Urinary bladder (tissue), 4 donors: ENCODE data around the gene SUN1. TPM values are rescaled to one million over a fixed set of nuclear protein-coding genes. Genes with fewer than 3 reads are reported as not detected.
A peak's percentile ranks its signal among the peaks of the same experiment; 100 is the strongest.

Source experiments
- DNase-seq: peaks from one replicate; pipeline ENCODE4 v3.0.0-alpha.2; 2015; ENCODE audit errors: extremely low spot score
- H3K27ac ChIP-seq: one replicate; pipeline ENCODE4 v1.5.1; 2013; ENCODE audit warnings: low read depth, mild to moderate bottlenecking, moderate library complexity
- H3K36me3 ChIP-seq: one replicate; pipeline ENCODE4 v1.6.1; 2013; ENCODE audit warnings: mild to moderate bottlenecking, moderate library complexity; ENCODE audit not compliant: insufficient read depth
- H3K4me1 ChIP-seq: one replicate; pipeline ENCODE4 v1.6.1; 2013; ENCODE audit warnings: mild to moderate bottlenecking, moderate library complexity; ENCODE audit not compliant: insufficient read depth
- H3K4me3 ChIP-seq: one replicate; pipeline ENCODE4 v1.5.1; 2013; ENCODE audit warnings: low read depth, low read length
- WGBS: extraction: QIAGEN DNeasy Blood & Tissue Kit; methylation state at CpG from one replicate; pipeline ENCODE4 v1.1.7; 2013; 5-methylcytosine and 5-hydroxymethylcytosine counted together
- polyA plus RNA-seq: library from polyadenylated mRNA; stranded (reverse); fragments of 200-250 nt; gene quantifications from one replicate; pipeline ENCODE4 v1.2.3, GENCODE V29; 2013
- total RNA-seq: library from RNA; depleted of rRNA; stranded (reverse); fragments of >200 nt; gene quantifications from one replicate; pipeline ENCODE4 v1.2.3, GENCODE V29; 2014
- donor health status: healthy with polysubstance abuse.
- donor health status: healthy.

Gene SUN1
- total and polyA plus RNA-seq, 2 donors, result 103 to 238 TPM

DNA sequence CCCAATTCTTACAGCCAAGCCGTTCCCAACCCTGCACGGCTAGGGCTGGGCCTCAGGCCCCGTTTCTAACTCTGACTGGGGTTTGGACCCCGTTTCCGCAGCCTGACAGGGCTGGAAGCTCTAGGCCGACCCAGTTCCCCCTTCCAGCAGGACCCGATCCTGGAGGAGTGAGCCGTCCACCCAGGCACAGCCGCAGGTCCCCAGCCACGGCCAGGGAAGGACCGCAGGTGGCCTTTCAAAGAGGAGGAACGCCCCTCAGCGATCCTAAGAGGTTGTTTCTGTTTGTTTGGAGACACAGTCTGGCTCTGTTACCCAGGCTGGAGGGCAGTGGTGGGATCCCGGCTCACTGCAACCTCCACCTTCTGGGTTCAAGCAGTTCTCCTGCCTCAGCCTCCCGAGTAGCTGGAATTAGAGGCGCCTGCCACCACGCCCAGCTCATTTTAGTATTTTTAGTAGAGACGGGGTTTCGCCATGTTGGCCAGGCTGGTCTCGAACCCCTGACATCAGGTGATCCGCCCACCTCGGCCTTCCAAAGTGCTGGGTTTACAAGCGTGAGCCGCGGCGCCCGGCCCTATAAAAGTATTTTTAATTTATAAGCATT, 43.3 kb downstream of the SUN1 start:
- WGBS, result 61% methylated on average over 27 of the region's 27 CpGs
- H3K36me3 ChIP-seq, result no peaks in the 10 kb centered on the region
- H3K27ac ChIP-seq, result no peak overlapping the region
- no peak for DNase-seq
- no peaks in the 10 kb centered on the region for H3K4me1 ChIP-seq
- peak overlapping the region; percentile 14 for H3K4me3 ChIP-seq

DNA sequence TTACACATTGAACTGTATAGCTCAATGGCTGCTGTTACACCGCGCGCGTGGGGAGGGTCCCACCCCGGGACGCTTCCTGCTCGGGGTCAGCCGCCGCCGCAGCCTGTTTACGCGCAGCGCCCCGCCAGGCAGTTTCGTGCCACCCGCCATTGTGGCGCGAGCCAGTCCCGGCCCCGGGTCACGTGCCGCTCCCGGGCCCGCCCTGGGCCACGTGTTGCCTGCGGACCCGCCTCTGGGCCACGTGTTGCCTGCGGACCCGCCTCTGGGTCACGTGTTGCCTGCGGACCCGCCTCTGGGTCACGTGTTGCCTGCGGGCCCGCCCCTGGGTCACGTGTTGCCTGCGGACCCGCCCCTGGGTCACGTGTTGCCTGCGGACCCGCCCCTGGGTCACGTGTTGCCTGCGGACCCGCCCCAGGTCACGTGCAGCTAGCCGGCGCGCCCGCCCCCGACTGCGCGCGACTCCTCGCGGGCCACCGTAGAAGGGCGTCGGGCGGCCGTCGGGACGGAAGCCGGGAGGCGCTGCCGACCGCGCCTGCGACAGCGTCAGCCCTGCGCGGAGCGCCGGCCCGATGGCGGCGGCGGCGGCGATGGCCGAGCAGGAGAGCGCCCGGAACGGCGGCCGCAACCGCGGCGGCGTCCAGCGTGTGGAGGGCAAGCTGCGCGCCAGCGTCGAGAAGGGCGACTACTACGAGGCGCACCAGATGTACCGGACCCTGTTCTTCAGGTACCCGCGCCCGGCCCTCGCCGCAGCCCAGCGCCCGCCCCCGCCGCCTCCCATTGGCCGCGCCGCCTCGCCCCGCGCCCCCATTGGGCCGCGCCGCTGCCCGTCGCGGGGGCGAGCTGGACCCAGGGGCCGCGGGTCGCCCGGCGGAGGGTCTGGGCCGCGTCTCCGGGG, 44.0 kb downstream of the SUN1 start, which contains the start of gene GET4:
Gene GET4 (plus strand): TSS at position 478 of the 895 bp plus-strand sequence. CDS start 92 bp downstream, at position 570.
- peak; percentile 63 for DNase-seq
- no peaks in the 10 kb centered on the region for H3K4me1 ChIP-seq
- under 1% methylated on average over 129 of the region's 129 CpGs for WGBS

DNA sequence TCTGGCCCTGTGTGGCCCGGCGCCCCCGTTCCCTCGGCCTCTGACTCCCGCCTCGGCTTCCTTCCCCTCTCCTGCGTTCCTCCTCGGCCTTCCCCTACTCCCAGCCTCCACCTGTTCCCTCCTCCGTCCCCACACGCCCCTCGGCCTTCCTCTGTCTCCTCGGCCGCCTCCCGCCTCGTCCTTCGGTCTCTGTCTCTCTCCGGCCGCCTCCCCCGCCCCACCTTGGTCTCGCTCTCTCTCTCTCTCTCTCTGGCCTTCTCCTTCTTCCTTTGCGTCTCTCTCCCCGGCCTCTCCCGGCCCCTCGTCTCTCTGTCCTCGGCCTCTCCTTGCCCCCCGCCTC, 44.7 kb downstream of the SUN1 start:
- H3K4me1 ChIP-seq, result no peaks in the 10 kb centered on the region
- DNase-seq, result no peak
- H3K4me3 ChIP-seq, result peak overlapping the region; percentile 64
- WGBS, result under 1% methylated on average over 26 of the region's 26 CpGs
- no peaks in the 10 kb centered on the region for H3K36me3 ChIP-seq
- peak overlapping the region; percentile 87 for H3K27ac ChIP-seq

More for the DNA sequence above, 44.0 kb downstream of the SUN1 start, which contains the start of gene GET4:
- Histone ChIP-seq H3K4me3 (peak within 1 kb of the TSS; percentile 64), H3K36me3 (no peaks in the 10 kb centered on the region), H3K27ac (peak within 1 kb of the TSS; percentile 87)

DNA sequence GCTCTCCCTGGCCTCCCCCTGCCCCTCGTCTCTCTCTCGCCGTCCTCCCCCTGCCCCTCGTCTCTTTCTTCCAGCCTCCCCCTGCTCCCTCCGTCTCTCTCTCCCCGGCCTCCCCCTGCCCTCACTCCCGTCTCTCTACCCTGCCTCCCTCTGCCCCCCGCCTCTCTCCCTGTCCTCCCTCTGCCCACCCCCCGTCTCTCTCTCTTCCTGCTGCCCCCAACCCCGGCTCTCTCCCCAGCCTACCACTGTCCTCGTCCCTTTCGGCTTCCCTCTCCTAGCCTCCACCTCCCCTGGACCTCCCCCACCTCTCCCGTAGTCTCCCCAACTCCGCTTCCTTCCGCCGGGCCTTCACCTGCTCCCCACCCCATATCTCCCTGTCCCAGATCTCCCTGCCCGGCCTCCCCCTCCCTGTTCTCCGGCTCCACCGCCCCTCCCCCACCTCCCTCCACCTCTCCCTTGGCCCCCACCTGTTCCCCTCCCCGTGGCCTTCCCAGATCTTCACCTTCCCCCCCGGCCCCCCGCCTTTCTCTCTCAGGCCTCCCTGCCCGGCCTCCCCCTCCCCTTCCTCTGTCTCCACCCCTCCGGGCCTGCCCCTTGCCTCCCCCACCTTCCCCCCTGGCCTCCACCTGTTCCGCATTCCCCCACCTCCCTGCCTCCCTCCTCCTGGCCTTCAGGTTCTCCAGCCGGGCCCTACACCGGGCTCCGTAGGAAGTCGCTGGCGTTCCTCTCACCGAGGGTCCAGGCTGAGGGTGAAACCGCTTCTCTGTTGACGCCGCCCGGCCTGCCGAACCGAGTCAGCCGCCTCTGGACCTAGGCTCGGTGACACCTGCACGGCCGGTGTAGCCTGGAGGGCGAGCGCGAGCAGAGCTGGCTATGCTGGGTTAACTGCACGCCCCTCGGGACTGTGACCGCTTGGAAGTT, 45.3 kb downstream of the SUN1 start:
- WGBS, result 15% methylated on average over 47 of the region's 47 CpGs
- peak overlapping the region; percentile 64 for H3K4me3 ChIP-seq
- no peaks in the 10 kb centered on the region for H3K4me1 ChIP-seq
- no peak for DNase-seq
- peak overlapping the region; percentile 51 for H3K27ac ChIP-seq
- no peaks in the 10 kb centered on the region for H3K36me3 ChIP-seq

DNA sequence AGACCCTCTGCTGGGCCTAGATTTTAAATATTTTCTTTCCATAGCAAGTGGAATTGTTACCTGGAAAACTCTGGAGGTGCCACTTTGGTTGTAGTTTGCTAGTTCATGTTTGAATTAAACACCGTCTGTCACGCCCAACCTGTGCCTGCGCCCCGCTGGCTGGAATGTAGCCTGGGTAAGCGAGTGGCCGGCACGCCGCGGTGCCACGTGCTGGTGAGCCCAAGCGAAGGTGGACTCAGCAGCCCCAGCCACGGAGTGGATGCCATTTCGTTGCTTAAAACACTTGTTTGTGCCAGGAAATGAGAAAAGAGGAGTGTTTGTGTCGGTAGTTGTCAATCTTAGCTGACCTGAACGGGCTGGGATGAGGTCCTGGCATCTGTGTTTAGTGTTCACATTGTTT, 46.8 kb downstream of the SUN1 start:
- H3K4me1 ChIP-seq, result no peaks in the 10 kb centered on the region
- H3K27ac ChIP-seq, result no peak overlapping the region
- 89% methylated on average over 15 of the region's 15 CpGs for WGBS
- H3K36me3 ChIP-seq, result no peaks in the 10 kb centered on the region
- no peak for DNase-seq
- no peak overlapping the region for H3K4me3 ChIP-seq

DNA sequence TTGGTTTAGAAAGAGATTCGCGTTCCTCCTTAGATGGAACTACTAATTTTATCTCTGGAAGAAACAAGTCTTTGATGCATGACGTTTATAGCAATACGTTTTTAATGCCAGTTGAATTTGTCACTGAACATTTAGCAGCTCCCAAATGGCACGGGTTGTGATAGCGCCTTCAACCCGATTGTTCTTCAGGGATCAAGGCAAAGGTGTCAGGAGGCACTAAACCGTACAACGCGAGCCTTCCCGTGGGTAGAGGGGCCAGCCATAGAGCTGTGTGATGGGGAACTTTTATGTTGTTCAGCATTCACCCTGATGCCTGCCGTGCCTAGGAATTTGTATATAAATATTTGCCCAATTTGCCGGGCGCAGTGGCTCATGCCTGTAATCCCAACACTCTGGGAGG, 47.4 kb downstream of the SUN1 start:
- 71% methylated on average over 14 of the region's 14 CpGs for WGBS
- H3K4me1 ChIP-seq, result no peaks in the 10 kb centered on the region
- H3K36me3 ChIP-seq, result no peaks in the 10 kb centered on the region
- H3K27ac ChIP-seq, result no peak overlapping the region
- H3K4me3 ChIP-seq, result no peak overlapping the region
- DNase-seq, result no peak

DNA sequence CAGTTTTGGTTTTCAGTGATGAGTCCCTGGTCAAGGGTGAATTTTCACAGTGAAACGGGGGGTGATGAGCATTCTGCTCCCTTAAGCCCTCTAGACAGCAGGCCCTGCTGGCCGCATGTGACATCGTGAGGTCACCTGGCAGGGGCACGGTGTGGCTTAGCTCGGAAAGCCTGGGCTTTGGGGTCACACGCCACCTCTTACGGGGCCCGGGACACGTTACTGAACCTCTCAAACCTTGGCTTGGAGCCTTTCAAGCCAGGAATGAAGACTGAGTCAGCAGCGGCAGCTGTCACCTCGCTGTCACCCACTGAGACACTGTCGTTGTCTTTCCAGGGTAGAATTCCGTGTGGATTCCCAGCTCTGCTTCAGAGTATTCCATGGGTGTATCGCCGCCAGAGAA, 48.2 kb downstream of the SUN1 start:
- H3K27ac ChIP-seq, result no peak overlapping the region
- no peak overlapping the region for H3K4me3 ChIP-seq
- no peaks in the 10 kb centered on the region for H3K36me3 ChIP-seq
- no peak for DNase-seq
- no peaks in the 10 kb centered on the region for H3K4me1 ChIP-seq
- 89% methylated on average over 15 of the region's 15 CpGs for WGBS

DNA sequence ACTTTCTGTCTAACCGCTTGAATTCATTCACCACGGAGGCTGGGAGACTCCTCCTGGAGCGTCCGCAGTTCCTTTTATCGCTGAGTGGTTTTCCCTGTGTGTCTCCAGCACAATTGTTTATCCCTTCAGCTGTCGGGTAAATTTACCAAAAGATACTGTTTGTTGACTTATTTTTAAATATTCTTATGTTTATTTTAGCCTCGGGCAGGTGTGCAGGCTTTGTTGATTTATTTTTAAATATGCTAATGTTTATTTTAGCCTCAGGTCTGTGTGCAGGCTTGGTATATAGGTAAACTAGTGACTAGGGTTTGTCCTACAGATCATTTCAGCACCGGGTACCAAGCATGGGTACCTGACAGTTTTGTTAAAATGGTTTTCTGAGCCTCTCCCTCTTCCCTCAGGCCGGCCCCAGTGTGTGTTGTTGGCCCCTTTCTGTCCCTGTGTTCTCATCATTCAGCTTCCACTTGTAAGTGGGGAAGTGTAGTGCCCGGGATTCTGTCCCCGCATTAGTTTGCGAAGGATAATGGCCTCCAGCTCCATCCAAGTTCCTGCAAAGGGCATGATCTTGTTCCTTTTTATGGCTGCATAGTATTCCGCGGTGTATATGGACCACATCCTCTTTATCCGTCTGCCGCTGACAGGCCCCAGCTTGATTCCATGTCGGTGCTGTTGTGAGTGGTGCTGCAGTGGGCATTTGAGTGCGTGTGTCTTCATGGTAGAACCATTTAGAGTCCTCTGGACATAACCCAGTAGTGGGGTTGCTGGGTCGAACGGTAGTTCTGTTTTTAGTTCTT, 49.4 kb downstream of the SUN1 start:
- Histone ChIP-seq H3K4me1 (no peaks in the 10 kb centered on the region), H3K4me3 (no peak overlapping the region), H3K36me3 (no peaks in the 10 kb centered on the region), H3K27ac (no peak overlapping the region)
- DNase-seq, result no peak
- 93% methylated on average over 20 of the region's 20 CpGs for WGBS

DNA sequence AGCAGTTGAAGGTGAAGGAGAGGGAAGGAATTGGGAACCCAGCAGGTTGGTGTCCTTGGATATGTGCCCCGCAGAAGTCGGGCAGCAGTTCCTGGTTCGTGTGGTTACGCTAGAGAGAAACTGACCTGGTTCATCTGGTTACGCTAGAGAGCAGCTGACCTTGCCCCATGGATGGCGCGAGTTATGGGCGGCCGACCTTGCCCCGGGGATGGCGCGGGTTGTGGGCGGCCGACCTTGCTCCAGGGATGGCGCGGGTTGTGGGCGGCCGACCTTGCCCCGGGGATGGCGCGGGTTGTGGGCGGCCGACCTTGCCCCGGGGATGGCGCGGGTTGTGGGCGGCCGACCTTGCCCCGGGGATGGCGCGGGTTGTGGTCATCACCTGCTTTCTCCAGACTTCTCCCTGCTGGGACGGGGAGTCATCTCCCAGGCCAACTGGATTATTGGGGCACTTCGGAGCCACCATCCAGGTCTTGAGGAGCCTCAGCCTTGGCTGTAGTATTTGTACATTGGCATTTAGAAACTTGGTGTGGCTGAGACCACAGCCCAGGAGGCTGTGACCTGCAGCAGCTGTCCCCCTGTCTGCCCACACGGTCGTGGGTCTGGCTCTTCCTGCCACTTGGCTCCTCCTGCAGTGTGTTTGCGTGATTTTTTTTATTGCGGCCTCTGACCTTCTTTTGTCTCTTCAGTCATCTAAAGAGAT, 50.2 kb downstream of the SUN1 start:
- Histone ChIP-seq H3K4me1 (no peaks in the 10 kb centered on the region), H3K27ac (no peak overlapping the region), H3K36me3 (no peaks in the 10 kb centered on the region), H3K4me3 (no peak overlapping the region)
- no peak for DNase-seq
- 91% methylated on average over 37 of the region's 37 CpGs for WGBS

DNA sequence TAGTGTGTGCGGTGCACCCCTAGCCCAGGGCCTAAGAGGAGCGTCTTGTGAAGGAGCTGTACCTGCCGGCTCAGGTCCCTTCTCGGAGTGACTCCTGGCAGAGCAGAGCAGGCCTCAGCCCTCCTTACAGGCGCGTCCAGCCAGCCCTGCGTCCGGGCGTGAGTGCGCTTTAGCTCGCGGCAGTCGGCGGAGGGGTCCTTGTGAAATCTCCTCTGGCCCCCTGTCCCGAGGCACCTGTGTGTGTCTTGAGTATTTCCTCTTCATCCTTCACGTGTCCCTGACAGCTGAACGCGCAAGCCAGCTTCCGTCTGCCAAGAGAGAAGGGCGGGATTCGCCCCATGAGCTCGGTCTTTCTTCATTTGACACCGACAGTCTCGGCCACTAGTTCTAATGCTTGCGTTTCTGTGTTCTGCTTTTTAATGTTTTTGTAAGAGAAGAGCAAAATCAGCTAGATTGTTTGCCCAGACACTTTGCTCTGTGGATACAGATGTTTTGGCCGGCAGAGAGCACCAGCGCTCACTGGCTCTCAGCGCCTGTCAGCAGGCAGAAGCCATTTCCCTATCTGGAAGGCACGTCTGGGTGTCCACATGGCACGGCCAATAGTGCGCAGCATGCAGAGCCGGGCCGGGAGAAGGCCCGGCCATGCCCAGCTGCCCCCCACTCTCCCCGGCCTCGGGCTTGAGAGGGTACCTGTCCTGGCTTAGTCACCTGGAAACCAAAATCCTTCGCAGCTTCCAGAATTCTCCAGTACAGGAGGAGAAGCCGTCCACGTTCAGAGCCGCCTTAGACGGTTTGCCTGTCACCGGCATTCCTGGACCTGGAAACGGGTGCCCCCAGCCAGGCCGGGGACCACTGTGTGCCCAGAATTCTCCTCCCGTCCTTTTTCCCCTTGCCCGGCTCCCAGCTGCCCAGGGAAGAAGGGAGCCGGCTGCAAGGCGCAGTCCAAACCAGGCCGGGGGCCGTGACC, 51.1 kb downstream of the SUN1 start:
- no peak for DNase-seq
- H3K36me3 ChIP-seq, result no peaks in the 10 kb centered on the region
- WGBS, result 82% methylated on average over 50 of the region's 50 CpGs
- H3K27ac ChIP-seq, result no peak overlapping the region
- H3K4me3 ChIP-seq, result no peak overlapping the region
- H3K4me1 ChIP-seq, result no peaks in the 10 kb centered on the region

DNA sequence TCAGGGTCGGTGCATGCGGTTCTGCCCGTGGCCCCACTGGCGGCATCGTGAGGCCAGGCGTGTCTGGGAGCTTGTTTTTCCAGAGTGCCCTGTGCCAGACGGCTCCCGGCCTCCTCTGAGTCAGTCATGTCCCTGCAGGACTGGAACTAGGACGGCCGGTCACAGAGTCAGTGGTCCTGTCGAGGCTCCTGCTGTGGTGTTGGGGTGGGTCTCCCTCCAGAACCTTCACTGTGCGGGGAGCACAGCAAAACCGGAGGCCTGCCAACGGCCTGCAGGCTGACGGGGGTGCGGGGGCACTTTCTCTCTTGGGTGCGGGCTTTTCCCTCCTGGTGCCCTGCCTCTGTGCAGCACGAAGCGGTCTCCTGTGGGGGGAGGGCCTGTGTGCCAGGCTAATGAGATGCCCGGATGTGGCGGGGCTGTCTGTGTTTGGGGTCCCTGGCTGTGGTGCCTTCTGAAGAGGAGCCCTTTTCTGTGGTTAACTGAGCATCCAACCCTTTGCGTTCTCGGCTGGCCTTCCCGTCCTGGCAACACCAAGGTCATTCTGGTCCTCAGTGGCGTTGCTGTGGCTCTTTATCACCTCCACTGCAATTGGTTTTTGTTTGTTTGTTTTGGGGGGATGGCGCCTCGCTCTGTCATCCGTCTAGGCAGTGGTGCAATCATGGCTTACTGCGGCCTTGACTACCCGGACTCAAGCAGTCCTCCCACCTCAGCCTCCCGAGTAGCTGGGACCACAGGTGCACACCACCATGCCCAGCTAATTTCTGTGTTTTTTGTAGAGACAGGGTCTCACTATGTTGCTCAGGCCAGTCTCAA, 52.1 kb downstream of the SUN1 start:
- H3K4me1 ChIP-seq, result no peaks in the 10 kb centered on the region
- no peak for DNase-seq
- H3K27ac ChIP-seq, result no peak overlapping the region
- H3K36me3 ChIP-seq, result no peaks in the 10 kb centered on the region
- no peak overlapping the region for H3K4me3 ChIP-seq
- whole genome bisulfite sequencing, result 85% methylated on average over 31 of the region's 31 CpGs
